ENCODE results near the gene SLC35F4. TPM values are rescaled to one million over a fixed set of nuclear protein-coding genes. Genes with fewer than 3 reads are reported as not detected.
"Not testable (repeated sequence)": the region's sequence is repeated elsewhere in the genome, so short reads cannot be mapped to it uniquely, and the experiment has no call there.

SLC35F4 gene
- total and polyA plus RNA-seq, 2 of the 8 experiments (the other 6 are each of a cell fraction or from before 2014, with no cell fraction given) = not detected

DNA sequence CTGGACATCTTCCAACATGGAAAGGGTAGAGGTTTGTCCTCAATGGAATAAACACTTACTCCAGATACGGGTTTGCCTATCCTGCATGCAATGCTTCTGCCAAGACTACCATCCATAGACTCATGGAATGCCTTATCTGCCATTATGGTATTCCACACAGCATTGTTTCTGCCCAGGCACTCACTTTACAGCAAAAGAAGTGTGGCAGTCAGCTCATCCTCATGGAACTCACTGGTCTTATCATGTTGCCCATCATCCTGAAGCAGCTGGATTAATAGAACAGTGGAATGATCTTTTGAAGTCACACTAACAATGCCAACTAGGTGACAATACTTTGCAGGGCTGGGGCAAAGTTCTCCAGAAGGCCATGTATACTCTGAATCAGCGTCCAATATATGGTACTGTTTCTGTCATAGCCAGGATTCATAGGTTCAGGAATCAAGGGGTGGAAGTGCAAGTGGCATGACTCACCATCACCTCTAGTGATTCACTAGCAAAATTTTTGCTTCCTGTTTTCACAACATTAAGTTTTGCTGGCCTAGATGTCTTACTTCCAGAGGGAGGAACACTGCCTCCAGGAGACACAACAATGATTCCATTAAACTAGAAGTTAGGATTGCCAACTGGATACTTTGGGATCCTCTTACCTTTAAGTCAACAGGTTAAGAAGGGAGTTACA lies 140.4 kb downstream of the SLC35F4 start (continued):
- TF ChIP-seq ATF3 (IDR thresholded peaks at IDR 0.05; ENCODE audit: insufficient read depth, low read depth, low read length) = no peak
- TF ChIP-seq, protein P1, sequence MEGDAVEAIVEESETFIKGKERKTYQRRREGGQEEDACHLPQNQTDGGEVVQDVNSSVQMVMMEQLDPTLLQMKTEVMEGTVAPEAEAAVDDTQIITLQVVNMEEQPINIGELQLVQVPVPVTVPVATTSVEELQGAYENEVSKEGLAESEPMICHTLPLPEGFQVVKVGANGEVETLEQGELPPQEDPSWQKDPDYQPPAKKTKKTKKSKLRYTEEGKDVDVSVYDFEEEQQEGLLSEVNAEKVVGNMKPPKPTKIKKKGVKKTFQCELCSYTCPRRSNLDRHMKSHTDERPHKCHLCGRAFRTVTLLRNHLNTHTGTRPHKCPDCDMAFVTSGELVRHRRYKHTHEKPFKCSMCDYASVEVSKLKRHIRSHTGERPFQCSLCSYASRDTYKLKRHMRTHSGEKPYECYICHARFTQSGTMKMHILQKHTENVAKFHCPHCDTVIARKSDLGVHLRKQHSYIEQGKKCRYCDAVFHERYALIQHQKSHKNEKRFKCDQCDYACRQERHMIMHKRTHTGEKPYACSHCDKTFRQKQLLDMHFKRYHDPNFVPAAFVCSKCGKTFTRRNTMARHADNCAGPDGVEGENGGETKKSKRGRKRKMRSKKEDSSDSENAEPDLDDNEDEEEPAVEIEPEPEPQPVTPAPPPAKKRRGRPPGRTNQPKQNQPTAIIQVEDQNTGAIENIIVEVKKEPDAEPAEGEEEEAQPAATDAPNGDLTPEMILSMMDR (IDR thresholded peaks at IDR 0.05; ENCODE audit: control extremely low read depth in 1 of 3, insufficient read depth in 1 of 3, low read depth in 1 of 3, low read length in 3 of 3) = no peak
- TF ChIP-seq TBP (IDR thresholded peaks at IDR 0.05; ENCODE audit: low read depth, low read length) = no peak
- TF ChIP-seq CHD2 (IDR thresholded peaks at IDR 0.05; ENCODE audit: low read length) = no peak
- TF ChIP-seq GABPA (IDR thresholded peaks at IDR 0.05; ENCODE audit: borderline replicate concordance, insufficient read depth, low read length) = no peak
- TF ChIP-seq CBX5 (IDR thresholded peaks at IDR 0.05; ENCODE audit: low read depth, low read length) = no peak
- no peak for TF ChIP-seq HDAC6 (IDR thresholded peaks at IDR 0.05; ENCODE audit: low read depth, low read length)

- H3K56ac ChIP-seq (replicated peaks; ENCODE audit: insufficient read length, low read depth, low read length); H3K18ac ChIP-seq (ENCODE audit: extremely low read depth, low read length); H3K4me3 ChIP-seq (ENCODE audit: extremely low read depth in 1 of 4, insufficient read depth in 2 of 4, low read depth in 3 of 4, low read length in 4 of 4); DNase-seq (ENCODE audit: low read depth in 1 of 2, low spot score in 2 of 2); H4K20me1 ChIP-seq (replicated peaks in 1 of 2; ENCODE audit: control insufficient read depth in 1 of 2, insufficient read depth in 2 of 2, low read length in 2 of 2); H3K9ac ChIP-seq (replicated peaks in 1 of 4; ENCODE audit: extremely low read depth in 1 of 4, low read depth in 3 of 4, low read length in 3 of 4); H4K91ac ChIP-seq (replicated peaks; ENCODE audit: insufficient read length, low read length); H3K4me2 ChIP-seq (ENCODE audit: insufficient read depth in 1 of 2, low read depth in 2 of 2, low read length in 2 of 2); POLR2A ChIA-PET (ENCODE audit: partially characterized antibody); H2BK20ac ChIP-seq (ENCODE audit: low read length); H3K79me1 ChIP-seq (ENCODE audit: low read depth, low read length); H2AK5ac ChIP-seq (ENCODE audit: low read depth, low read length); H3K27me3 ChIP-seq (replicated peaks in 1 of 4; ENCODE audit: control insufficient read depth in 3 of 4, extremely low read depth in 1 of 4, insufficient read depth in 3 of 4, low read length in 3 of 4); H3K23ac ChIP-seq (ENCODE audit: insufficient read length); H3K23me2 ChIP-seq (ENCODE audit: low read depth, low read length); H4K5ac ChIP-seq (ENCODE audit: insufficient read length, low read depth, low read length); H3K4me1 ChIP-seq (replicated peaks in 1 of 4; ENCODE audit: control insufficient read depth in 3 of 4, insufficient read depth in 4 of 4, low read length in 3 of 4); H4K8ac ChIP-seq (ENCODE audit: extremely low read depth, insufficient read depth, low read length); H3K79me2 ChIP-seq (ENCODE audit: control insufficient read depth in 1 of 2, insufficient read depth in 2 of 2, low read length in 2 of 2); H2BK5ac ChIP-seq (ENCODE audit: low read depth, low read length); H3K4ac ChIP-seq (replicated peaks; ENCODE audit: insufficient read length, low read depth, low read length); H2BK12ac ChIP-seq (ENCODE audit: low read depth, low read length); H3K36me3 ChIP-seq (ENCODE audit: control insufficient read depth in 2 of 4, insufficient read depth in 4 of 4, low read length in 3 of 4); H2BK15ac ChIP-seq (ENCODE audit: low read length); H2AFZ ChIP-seq (ENCODE audit: low read length); H3K14ac ChIP-seq (ENCODE audit: insufficient read length); H3K9me3 ChIP-seq (ENCODE audit: insufficient read depth in 2 of 2, low read depth in 1 of 2, low read length in 1 of 2); H2BK120ac ChIP-seq (replicated peaks; ENCODE audit: low read depth, low read length); H3K27ac ChIP-seq (ENCODE audit: low read depth, low read length); FAIRE-seq: not testable (repeated sequence)
- CTCF ChIA-PET (ENCODE audit: partially characterized antibody) = interaction anchor here (0.8 to 0.9 kb wide), 2 partner anchors 30 to 190 kb away, joined by 3 read pairs; no protein-coding TSS in a partner anchor
These were observed 143.8 kb downstream of the SLC35F4 start for GRCh38 chr14:57722141-57722540.
